ENCODE data around the gene C11orf65. TPM values are rescaled to one million over a fixed set of nuclear protein-coding genes. Genes with fewer than 3 reads are reported as not detected.

The C11orf65 gene
- total and polyA plus RNA-seq, 12 donors = 0.84 to 7.1 (median 2.1) TPM; not detected in 1

DNA sequence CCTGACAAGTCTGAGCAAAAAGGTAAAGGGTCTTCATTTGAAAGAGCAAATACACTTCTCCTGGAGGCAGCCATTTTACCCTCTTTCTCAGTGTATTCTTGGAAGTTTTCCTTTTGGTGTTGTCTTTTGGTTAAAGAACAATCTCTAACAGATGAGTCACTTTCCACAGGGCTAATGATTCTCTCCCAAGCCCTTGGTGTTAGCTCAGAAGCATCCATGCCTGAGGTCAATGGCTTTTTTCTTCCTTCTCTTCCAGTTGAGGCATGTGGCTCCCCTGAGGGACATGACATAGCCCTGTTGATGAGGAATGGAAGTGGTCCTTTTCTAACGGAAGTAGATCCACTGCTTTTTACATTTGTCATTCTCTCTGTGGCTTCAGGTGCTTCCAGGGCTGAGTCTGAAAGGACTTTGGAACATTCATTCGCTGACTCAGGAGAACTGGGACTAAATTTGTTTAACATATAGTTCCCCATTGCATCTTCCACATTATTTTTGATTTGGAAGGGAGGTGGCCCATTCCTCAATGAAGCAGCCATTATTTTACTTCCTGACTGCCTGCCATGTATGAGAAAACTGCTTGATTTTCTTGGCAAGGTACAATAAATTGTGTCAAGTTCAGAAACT lies 44.6 kb upstream of the C11orf65 start:
- no peaks in the 10 kb centered on the region for H3K36me3 ChIP-seq (replicated peaks in 1 of 2)
- no peak overlapping the region for H3K27ac ChIP-seq
- no peak overlapping the region for H3K4me3 ChIP-seq
- intact Hi-C loops (cut with DNase I) = no loop called here
- whole genome bisulfite sequencing, 4 donors = 83 to 96% (median 86%) methylated on average over 2 of the region's 2 CpGs
- H3K27me3 ChIP-seq = no peaks in the 10 kb centered on the region
- no peaks in the 10 kb centered on the region for H3K4me1 ChIP-seq (replicated peaks in 1 of 2)
- no peaks in the 10 kb centered on the region for H3K9me3 ChIP-seq (replicated peaks in 1 of 3)
- no peak for DNase-seq
- no peak for TF ChIP-seq POLR2A (IDR thresholded peaks at IDR 0.05)
- TF ChIP-seq, protein P1, sequence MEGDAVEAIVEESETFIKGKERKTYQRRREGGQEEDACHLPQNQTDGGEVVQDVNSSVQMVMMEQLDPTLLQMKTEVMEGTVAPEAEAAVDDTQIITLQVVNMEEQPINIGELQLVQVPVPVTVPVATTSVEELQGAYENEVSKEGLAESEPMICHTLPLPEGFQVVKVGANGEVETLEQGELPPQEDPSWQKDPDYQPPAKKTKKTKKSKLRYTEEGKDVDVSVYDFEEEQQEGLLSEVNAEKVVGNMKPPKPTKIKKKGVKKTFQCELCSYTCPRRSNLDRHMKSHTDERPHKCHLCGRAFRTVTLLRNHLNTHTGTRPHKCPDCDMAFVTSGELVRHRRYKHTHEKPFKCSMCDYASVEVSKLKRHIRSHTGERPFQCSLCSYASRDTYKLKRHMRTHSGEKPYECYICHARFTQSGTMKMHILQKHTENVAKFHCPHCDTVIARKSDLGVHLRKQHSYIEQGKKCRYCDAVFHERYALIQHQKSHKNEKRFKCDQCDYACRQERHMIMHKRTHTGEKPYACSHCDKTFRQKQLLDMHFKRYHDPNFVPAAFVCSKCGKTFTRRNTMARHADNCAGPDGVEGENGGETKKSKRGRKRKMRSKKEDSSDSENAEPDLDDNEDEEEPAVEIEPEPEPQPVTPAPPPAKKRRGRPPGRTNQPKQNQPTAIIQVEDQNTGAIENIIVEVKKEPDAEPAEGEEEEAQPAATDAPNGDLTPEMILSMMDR (IDR thresholded peaks at IDR 0.05) = no peak

DNA sequence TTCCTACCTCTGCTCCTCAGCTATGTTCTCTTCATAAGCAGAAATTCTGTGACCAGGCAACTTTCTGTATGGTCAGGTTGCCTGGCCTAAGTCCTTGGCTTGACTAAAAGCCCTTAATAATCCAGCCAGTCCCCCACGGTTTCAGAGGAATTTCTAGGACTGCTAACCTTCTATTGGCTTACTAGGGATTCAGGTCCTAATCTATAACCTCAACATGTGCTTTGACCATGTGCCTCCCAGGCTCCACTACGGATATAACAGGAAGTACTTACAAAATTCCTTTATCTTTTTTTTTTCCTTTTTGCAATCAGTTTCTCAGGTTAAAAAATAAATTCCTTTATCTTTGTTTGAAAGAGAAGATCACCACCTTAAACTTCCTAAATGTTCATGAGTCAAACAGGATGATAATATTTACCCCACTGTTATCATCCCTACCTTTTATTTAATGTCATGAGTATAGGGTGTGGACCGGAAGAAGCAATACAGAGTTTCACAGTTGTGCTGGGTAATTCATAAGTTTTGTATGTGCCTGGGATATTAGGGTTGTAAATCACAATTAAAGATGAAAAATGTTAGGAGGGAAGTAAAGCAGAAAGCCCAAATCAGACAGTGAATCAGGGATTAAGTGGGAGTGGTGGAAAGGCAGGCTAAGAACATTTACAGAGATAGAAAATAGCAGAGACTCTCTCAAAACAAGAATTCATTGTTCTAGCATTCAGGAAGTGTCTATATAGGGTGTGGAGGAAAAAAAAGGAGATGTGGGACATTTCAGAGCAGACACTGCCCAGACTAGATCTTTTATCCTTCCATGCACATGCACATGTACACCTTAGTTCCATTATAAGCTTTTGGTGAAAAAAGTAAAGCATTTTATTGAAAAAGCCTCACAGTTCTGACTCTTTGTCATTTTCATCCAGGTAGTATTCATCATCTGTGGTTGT lies 41.6 kb upstream of the C11orf65 start:
- no peak for TF ChIP-seq POLR2A (IDR thresholded peaks at IDR 0.05)
- TF ChIP-seq, protein P1 (IDR thresholded peaks at IDR 0.05) = no peak
- intact Hi-C loops (cut with DNase I) = no loop called here
- no peaks in the 10 kb centered on the region for H3K4me1 ChIP-seq (replicated peaks in 1 of 2)
- H3K4me3 ChIP-seq = no peak overlapping the region
- 68 to 77% (median 69%) methylated on average over 3 of the region's 3 CpGs for WGBS, 4 donors
- H3K27me3 ChIP-seq = no peaks in the 10 kb centered on the region
- H3K36me3 ChIP-seq (replicated peaks in 1 of 2) = no peaks in the 10 kb centered on the region
- no peaks in the 10 kb centered on the region for H3K9me3 ChIP-seq (replicated peaks in 1 of 3)
- no peak overlapping the region for H3K27ac ChIP-seq
- no peak for DNase-seq

DNA sequence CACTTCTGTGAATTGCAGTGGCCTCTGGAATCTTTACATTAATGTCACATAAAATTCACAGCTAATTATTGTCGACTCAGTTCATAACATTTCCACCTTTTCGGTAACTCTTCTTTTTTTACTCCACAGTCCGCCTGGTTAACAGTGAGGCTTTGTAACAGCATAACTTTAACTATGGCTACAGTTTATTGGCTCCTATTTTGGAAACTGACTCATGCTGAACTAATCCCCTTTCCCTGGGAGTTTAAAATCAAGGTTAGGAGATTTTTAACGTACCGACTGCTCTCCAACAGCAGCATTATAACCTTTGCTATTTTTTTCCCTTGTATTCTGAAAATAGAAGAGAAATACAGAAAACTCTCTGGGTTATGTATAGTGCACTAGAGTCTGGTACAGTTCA lies 34.1 kb upstream of the C11orf65 start:
- no peaks in the 10 kb centered on the region for H3K27me3 ChIP-seq
- WGBS, 4 donors = 56 to 69% (median 62%) methylated on average over 5 of the region's 5 CpGs
- no peaks in the 10 kb centered on the region for H3K36me3 ChIP-seq (replicated peaks in 1 of 2)
- TF ChIP-seq, protein P1 (IDR thresholded peaks at IDR 0.05) = no peak
- TF ChIP-seq POLR2A (IDR thresholded peaks at IDR 0.05) = no peak
- H3K9me3 ChIP-seq (replicated peaks in 1 of 3) = no peaks in the 10 kb centered on the region
- intact Hi-C loops (cut with DNase I) = no loop called here
- peaks cover 8% of the 10 kb centered on the region in 2 donors for H3K4me1 ChIP-seq (replicated peaks in 1 of 2)
- peak overlapping the region in 1 of 5 donors; percentile 24 for H3K27ac ChIP-seq
- H3K4me3 ChIP-seq = no peak overlapping the region
- no peak for DNase-seq

DNA sequence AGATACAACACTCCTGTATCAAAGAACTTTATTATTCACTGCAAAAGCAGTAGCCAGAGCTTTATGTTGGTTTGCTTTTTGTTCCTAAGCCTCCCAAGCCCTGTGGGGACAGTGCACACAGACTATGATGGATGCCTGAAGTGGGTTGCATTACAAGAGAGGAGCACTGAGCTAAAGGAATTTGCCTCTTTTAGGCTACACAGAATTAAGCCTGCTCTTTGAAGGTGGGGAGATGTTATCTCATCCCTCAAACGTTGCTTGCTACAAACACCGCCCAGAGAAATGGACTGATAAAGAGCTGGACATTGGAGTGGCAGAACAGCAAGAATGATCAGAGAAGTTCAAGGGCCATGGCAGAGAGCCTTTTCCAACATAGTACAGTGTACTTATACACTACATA lies 33.4 kb upstream of the C11orf65 start:
- no peak for TF ChIP-seq POLR2A (IDR thresholded peaks at IDR 0.05)
- TF ChIP-seq, protein P1 (IDR thresholded peaks at IDR 0.05) = no peak
- no peak overlapping the region for H3K4me3 ChIP-seq
- intact Hi-C loops (cut with DNase I) = no loop called here
- H3K9me3 ChIP-seq (replicated peaks in 1 of 3) = no peaks in the 10 kb centered on the region
- no peaks in the 10 kb centered on the region for H3K36me3 ChIP-seq (replicated peaks in 1 of 2)
- H3K27me3 ChIP-seq = no peaks in the 10 kb centered on the region
- peaks cover 8 to 9% of the 10 kb centered on the region in 2 donors for H3K4me1 ChIP-seq (replicated peaks in 1 of 2)
- H3K27ac ChIP-seq = no peak overlapping the region
- no peak for DNase-seq
- WGBS, 4 donors = 51 to 67% (median 54%) methylated on average over 2 of the region's 2 CpGs
